Umbilical cord (tissue), 2 donors: ENCODE data around the gene APIP. TPM values are rescaled to one million over a fixed set of nuclear protein-coding genes. Genes with fewer than 3 reads are reported as not detected.

Source experiments
- DNase-seq: peaks from one replicate; pipeline ENCODE4 v3.0.0-alpha.2; 2015; ENCODE audit warnings: low spot score
- total RNA-seq: library from RNA; depleted of rRNA; stranded (reverse); fragments of >200 nt; gene quantifications from one replicate; pipeline ENCODE4 v1.2.3, GENCODE V29; 2014; ENCODE audit warnings: low replicate concordance; ENCODE audit not compliant: insufficient read depth

APIP gene, protein sequence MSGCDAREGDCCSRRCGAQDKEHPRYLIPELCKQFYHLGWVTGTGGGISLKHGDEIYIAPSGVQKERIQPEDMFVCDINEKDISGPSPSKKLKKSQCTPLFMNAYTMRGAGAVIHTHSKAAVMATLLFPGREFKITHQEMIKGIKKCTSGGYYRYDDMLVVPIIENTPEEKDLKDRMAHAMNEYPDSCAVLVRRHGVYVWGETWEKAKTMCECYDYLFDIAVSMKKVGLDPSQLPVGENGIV
- 28.9 TPM for total RNA-seq

DNA sequence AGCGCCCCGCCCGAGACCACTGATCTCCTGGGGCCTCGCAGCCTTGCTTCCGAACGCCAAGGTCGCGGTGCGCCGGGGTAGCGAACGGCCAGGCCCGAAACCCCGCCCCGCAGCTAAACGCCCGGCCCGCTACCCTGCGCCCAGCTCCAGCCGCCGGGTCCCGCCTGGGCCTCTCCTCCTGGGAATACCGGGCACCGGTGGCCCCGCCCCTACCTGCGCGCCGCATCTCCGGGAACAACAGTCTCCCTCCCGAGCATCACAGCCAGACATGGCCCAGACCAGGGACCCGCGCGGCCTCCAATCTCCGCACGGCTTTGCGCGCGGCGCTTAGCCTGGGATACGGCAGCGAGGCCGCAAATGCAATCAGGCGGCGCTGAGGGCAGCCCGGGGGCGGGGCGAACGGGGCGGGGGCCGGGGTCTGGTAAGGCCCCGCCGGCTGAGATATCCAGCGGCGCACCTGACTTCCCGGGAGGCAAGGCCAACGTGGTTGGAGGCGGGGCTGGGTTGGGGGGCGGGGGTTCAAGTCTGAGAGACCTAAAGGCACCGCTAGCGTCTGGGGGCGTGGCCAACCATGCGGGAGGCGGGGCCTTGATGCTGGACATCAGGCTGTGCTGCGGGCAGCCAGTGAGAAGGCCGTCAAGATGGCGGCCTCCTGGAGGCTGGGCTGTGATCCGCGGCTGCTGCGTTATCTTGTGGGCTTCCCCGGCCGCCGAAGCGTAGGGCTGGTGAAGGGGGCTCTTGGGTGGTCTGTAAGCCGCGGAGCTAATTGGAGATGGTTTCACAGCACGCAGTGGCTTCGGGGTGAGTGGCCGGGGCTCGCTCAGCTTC is at the start of gene APIP, which contains the start of gene PDHX:
TSS of gene APIP (minus strand) at position 365 of the 828 bp plus-strand sequence. CDS start at position 270, 95 bp downstream.
TSS of gene PDHX (plus strand) at position 604 of the 828 bp plus-strand sequence. CDS start at position 642, 38 bp downstream.
- peak; percentile 99 for DNase-seq

DNA sequence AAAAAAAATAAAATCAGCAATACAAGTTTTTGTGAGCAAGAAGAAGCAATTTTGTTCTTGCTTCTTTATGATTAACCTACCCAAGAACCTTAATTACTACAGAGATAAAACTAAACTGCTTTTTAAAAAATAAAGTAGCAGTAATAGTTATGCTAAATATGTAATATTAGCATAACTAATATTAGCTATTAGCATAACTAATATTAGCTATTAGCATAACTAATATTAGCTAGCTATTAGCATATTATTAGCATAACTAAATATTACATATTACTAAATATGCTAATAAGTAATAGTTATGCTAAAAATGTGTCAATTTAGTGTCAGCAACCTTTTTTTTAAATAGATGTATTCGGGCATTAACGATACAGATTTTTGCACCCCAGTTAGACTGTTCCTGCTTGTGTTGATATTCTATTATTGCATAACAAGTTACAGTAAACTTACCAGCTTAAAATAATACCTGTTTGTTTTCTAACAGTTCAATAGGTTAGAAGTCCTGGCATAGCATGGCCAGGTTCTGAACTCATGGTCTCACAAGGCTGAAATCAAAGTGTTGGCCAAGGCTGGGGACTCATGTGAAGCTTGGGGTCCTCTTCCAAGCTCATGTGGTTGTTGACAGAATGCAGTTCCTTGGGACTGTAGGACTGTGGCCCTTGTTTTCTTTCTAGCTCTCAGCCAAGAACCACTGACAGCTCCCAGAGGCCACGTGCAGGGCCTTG is 48.6 kb upstream of the APIP start:
- no peak for DNase-seq

DNA sequence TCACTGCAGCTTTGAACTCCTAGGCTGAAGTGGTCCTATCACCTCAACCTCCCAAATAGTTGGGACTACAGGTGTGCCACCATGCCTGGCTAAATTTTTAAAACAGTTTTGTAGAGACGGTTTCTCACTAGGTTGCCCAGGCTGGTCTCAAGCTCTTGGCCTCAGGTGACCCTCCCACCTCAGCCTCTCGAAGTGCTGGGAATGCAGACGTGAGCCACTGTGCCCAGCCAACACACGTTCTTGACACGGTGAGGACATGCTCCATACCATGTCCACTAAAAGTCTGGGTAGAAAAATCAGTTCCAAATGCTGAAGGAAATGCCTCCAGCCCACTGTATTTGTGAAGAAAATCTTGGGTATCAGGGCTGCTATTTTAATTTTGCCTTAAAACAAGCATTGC is 47.2 kb upstream of the APIP start:
- DNase-seq: no peak

DNA sequence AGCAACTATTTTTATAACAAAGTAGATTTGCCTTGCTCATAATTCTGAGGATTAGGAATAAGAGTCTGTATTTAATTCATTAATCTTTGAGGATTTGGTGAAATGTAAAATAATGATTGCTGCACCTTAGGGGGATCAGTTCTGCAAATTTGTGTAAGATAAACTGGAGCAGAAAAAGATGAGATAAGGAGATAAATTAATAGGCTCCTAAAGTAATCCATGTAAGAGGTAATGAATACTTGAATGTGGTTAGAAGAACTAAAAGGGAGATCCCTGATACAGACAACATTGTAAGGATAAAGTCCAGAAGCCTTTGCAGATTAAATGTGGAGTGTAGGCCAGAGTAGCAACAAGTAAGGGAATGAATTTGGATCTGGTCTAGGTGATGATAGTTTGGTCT is 45.9 kb upstream of the APIP start:
- DNase-seq: peak; percentile 16

DNA sequence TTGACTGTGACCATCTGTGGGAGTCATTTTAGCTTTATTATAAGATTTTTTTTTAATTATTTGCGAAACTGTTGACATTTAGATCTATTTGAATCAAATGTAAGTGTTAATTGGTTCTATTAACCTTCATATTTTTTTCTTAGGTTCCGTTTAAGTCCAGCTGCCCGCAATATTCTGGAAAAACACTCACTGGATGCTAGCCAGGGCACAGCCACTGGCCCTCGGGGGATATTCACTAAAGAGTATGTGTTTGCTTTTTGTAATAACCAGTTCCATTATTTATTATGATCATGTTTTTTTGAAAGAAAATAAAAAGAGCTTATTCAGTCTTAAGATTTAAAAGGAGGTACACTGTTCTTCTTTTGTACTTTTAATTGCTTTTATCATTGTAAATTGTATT is 44.1 kb upstream of the APIP start:
- no peak for DNase-seq

DNA sequence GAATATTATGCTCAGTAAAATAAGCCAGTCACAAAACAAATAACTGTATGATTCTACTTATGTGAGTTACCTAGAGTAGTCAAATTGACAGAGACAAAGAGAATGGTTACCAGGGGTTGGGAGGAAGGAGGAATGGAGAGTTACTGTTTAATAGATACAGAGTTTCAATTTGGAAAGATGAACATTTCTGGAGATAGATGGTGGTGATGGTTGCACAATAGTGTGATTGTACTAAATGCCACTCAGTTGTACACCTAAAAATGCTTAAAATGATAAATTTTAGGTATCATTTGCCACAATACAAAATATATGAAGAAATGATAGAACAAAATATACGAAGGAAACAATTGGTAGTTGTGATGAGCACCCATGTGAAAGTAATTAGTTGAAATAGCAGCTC is 43.6 kb upstream of the APIP start:
- DNase-seq: no peak

DNA sequence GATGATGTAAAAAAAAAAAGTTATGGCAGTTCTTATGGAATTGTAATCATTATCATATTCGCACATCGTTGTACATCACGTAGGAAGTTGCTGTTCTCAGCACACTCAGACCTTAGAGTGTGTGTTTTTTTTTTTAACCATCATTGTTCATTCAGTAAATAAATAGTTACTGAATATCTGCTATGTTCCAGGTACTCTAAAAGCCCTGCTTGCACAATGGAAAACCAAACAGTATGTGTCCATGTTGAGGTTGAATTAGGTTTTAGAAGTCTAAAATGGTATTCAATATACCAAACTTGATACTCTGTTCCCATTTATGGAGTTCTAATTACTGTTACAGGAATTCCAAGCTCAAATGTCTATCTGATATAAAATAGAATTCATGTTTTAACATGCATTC is 41.4 kb upstream of the APIP start:
- no peak for DNase-seq

DNA sequence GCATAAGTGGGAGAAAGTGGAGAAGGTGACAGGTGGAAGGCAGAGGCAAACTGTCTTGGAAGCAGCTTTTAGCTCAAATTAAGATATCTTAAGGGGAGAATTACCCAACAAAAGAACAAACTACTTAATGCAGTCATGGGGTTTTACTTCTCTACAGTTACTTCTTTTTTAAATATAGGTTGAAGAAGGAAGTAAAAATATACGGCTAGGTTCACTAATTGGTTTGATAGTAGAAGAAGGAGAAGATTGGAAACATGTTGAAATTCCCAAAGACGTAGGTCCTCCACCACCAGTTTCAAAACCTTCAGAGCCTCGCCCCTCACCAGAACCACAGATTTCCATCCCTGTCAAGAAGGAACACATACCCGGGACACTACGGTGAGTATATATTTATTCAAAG is 41.0 kb upstream of the APIP start:
- DNase-seq: no peak

DNA sequence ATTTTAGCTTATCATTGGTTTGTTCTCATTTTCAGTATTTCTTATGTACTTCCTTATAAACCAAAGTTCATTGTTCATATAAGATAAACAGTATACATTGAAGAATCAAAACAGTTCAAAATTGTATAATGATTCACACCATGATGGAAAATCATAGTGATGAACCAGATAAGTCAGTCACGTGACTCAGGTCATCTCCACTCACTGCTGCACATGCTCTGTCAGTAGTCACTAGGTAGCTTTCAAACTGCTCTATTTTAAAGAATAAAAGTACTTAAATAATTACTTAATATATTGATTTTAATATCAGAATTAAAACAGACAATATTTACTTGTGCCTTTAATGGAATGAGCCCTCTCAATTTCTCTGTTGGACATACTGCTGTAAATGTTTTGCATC is 37.8 kb upstream of the APIP start:
- DNase-seq: no peak

DNA sequence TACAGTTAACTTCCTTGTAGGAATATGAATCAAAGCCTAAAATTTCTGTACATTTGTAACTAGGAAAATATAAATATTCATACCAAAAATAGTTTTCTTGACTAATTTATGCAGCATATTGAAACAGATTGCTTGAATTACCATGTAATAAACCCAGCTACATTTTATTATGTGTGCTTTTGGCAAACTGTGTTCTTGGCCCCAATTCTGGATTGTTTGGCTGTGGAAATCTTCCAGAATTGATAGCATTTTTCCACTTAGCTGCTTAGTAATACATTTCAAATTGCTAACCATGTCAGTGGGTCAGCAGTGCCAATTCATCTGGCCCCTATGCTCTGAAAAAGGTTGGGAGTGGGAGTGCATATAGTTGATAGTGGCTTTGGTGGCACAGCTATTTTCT is 32.5 kb upstream of the APIP start:
- DNase-seq: no peak

DNA sequence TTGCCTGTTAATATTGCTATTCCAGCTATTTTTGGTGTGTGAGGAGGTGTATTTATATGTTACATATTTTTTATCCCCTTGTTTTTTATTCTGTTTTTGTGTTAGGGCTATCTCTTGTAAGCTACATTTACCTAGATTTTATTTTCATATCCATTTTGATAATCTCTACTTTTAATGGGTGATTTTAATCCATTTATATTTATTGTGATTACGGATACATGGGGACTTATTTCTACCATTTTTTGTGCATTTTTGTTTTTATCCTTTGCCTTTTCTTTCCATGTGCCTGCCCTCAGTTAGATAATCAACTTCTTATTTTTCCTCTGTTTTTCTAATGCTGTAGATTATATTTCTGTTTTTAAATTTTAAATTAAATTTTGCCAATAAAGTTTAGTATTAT is 28.5 kb upstream of the APIP start:
- no peak for DNase-seq

DNA sequence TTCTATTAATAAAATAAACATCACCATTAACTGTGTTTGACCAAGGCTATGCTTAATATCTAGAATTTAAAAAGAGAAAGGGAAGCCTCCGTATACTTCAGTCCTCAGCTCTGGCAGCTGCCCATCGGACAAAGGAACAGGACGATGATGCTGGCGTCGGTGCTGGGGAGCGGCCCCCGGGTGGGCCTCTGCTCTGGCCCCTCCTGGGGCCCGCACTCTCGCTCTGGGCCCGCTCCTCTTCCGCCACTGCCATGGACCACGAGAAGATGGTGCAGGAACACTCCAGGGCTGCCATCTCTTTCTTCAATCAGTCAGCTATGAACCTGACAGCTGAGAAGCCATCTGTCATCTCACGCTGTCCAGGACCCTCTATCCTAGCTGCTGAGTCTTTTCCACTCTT is 25.5 kb upstream of the APIP start:
- DNase-seq: no peak

DNA sequence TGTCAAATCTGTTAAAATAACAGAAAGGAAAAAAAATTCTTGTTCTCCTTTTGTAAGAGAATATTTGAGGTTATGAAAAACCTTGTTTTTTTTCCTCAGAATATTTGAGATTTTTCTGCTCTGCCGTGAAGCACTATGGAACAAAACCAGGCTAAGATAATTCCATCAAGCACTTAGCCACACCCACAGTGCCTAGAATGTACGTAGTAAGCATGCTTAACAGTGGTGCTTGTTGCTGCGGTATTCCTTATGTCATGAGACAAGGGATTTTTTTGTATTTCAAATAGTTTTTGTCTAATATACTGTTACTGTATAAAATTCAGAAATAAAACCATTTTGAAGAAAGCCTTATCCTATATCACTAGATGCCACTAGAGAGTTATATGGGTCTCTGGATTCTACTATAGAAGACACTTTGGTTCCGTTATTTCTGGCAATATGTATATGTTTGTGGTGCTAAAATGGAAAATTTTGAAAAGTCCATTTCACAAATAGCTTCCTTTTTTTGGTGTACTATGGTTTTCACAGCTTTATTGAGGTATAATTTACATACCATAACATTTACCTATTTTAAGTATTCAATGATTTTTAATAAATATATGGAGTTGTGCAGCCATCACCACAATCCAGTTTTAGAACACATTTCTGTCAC is 24.0 kb upstream of the APIP start:
- peak; percentile 61 for DNase-seq

DNA sequence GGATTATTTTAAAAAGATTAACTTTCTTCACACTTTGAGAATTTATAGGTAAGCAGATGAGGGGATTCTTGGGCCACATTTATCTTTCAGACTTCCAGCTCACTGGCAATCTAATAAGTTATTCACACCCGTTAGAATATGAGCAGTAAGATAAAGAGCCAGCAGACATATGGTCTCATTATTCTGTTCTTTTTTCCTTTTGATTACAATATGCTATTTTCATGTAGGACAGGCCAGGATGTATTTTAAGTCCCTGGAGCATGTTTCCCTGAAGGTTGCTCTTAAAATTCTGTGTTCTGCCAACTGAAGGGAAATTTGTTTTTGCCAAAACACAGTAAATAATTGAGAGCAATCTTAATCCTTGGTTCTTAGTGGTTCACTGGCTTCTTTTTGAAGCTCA is 22.4 kb upstream of the APIP start:
- DNase-seq: no peak

DNA sequence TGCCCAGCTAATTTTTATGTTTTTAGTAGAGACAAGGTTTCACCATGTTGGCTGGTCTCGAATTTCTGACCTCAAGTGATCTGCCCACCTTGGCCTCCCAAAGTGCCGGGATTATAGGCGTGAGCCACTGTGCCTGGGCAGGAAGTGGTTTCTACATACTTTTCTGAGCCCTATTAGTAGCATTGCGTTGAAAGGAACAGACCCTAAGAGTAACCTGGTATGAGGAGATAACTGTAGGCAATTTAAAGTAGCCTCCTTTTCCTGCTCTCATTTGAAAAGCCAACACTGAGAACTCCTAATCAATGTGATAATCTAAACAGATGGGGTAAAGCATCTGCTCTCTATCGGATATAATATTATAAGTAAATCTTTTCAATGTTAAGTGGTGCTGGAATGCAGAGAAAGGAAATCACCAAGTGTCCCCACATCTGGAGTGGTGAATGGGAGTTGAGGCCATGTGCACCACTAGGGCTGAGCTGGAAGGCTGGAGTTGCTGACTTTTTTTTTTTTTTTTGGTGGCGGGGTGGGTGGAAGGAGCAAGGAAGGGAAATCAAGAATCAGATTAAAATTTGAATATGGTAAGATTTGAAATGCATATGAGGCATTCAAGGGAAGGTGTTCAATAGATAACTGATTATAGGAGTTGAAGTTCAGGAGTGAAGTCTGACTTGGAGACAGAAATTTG is 20.9 kb upstream of the APIP start:
- no peak for DNase-seq

DNA sequence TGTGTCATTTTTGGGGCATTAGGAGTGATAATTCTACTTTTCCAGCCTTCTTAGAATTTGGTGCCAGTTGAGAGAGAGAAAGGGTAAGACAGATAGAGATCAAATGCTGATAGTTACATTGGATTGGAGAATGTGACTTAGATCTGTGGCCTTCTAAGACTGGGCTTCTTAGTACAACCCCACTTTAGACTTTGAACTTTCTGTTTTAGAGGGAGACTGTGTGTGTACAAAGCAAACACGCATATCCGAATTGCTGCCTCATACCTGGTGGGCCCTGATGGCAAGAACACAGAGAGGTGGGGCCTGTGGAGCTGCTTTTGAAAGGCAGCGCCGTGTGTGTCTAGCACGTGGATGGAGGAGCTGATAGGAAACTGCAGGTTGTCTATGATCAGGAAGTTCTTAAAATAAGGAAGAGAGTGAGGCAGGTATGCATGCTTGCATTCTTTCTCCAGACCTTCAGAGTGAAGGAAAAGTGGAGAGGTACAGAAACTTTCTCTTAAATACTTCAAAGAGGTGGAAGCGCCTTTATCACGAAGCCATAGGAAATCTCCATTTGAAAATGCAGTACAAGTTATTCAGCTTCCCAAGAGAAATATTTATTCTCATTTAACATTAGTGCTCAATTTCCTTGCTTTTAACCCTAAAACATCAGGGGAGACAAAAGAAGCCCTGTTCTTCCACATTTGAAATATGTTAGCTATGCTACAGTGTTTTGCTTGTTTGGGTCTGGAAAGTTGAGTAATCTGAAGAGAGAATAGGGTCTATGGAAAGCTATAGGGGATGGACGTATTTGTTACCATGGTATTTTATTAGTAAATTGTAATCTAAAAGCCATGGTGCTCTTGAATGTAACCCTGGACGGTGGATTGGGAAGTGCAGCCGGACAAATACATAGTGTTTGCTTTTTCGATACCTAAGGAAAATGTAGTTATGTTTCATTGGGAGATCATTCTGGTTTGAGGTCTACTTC is 13.9 kb upstream of the APIP start:
- no peak for DNase-seq

DNA sequence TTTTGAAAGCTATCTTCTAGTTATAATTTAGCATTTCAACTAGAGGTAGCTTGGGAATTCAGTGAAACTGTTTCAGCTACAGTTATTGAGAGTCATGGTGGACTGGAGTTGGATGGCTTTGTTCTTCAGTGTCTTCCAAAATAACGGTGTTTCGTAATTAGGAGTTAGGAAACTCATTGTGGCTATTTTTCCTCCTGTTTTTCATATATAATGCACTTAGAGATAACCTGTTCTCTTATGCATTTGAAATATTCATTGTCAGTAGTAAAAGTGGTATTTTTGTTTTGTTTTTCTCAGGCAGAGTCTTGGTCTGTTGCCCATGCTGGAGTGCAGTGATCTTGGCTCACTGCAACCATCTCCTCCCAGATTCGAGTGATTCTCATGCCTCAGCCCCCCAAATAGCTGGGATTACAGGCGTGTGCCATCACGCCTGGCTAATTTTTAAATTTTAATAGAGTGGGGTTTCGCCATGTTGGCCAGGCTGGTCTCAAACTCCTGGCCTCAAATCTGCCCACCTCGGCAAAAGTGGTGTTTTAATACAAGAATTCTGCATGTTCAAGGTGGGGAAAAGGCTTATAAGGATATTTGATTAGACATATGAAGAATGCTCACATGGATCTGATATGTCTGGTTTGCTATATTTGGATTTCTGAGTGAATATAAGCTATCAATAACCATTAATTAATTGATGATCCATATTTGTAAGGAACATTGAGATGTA is 12.9 kb upstream of the APIP start:
- DNase-seq: no peak

DNA sequence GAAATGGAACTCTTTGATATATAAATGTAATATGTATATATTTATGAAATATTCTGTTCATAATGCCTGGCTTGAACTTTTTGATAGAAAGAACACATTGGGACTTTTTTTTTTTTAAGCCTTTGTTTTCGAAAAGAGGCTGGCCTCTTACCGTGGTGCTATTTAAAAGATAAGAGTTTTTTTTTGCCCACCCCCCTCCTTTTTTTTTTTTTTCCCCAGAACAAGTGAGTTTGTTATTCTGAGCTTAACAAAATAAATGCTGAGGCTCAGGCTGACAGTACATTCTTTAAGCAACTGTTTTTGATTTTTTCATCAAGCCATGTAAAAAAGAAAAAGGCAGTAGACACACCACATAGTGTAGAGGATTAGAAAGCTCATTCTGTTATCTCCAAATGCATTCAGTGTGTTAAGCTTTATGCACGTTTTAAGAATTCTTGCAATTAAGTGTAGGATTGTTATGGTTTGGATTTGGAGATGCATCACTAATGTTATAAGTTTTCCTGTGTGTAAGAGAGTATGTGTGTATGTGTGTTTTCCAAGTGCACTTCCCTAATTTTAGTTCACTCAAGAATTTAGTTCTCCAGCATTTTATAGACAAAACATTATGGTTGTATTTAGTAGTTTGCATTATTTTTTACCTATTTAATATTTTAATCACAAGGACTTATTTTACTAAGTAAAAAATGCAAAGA is 12.2 kb upstream of the APIP start:
- DNase-seq: no peak

DNA sequence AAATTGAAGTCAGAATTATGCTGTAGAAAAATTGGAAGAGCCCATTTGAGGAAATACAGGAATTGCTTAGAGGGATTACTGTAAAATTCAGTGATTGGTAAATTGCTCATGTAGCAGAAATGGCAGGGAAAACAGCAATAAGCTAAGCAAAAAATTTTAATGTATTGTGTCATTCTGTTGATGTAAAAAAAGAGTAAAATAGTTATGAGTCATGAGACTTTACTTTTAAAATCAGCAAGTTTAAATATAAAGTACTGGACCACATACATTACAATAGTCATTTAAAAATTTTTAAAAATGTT is 10.6 kb upstream of the APIP start:
- DNase-seq: peak; percentile 27
